EL (cell line): ENCODE measurements around the gene PRDM16.
"Not testable (repeated sequence)": the region's sequence is repeated elsewhere in the genome, so short reads cannot be mapped to it uniquely, and the experiment has no call there.

ENCODE experiments used
- DNase-seq: peaks from one replicate; pipeline ENCODE4 v3.0.0-alpha.2; 2016

The PRDM16 gene

GRCh38 chr1:3236955-3237354 lies 168.0 kb downstream of the PRDM16 start:
- no peak for DNase-seq

GRCh38 chr1:3237570-3237969 lies 168.6 kb downstream of the PRDM16 start:
- DNase-seq = no peak

DNA sequence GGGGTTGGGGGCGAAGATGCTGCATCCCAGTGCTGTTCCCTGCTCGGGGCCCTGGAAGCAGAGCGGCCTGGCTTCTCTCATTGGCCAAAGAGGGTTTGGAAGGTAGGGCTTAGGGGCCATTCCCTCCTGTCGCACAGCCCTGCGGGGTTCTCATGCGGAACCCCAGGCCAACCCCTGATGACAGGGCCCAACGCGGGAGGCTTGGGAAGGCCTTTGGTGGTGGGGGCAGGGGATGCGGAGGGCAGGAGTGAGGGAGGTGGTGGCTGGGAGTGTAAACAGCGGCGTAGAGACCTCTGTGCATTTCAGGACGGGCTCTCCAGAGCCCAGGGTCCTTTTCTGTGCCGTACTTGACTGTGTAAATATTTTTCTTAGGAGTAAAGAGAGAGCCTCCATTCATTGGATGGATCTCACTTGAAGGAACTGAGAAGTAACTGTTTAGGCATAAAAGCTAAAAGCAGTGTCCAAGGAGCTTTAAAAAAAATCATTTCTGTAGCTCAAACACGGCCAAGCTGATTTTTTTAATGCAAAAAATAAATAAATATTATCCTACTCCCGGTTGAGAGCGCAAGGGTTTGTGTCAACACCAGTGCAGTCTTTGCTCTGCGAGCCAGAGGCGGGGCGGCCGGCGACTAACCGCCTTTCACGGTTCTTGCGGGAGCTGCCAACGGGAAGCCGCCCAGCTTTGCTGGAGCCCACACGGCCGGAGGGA lies 169.1 kb downstream of the PRDM16 start:
- no peak for DNase-seq

- DNase-seq = no peak
These were observed 169.8 kb downstream of the PRDM16 start for GRCh38 chr1:3238703-3239278.

- DNase-seq = not testable (repeated sequence)
These were observed 171.0 kb downstream of the PRDM16 start for GRCh38 chr1:3239991-3240390.

DNA sequence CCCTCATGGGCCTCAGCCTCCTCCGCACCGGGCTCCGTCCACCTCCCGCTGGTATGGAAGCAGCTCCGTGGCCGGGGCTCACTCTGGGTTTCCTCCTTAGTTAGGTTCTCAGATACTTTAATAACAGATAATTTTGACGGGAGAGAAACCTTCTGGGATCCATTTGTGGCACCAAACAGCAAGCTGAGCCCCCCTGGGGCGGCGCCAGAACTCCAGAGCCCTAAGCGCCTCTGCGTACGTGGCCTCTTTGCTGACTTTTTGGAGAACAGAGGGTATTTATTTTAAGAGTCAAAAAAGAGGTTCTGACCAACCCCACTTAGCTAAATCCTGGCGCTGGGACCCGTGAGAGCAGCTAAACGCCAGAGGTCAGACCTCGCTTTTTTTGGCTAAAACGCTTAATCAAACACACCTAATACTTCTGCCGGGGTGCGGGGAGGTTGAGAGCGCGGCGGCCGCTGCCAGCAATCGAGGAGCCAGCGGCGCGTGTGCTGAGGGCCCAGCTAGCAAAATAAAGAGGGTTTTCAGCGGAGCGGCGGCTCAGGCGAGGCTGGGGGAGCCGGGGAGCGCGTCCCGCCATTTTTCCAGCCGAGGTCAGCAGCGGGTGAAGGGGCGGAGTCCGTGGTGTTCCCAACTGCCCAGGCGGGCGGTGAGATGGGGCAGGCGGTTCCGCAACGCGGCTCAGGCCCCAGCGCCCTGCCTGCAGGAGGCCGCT lies 171.7 kb downstream of the PRDM16 start:
- no peak for DNase-seq

- no peak for DNase-seq
These were observed 172.2 kb downstream of the PRDM16 start for GRCh38 chr1:3241236-3241550.

GRCh38 chr1:3241673-3242407 lies 172.8 kb downstream of the PRDM16 start:
- no peak for DNase-seq

GRCh38 chr1:3242408-3243260 lies 173.6 kb downstream of the PRDM16 start:
- DNase-seq = no peak

GRCh38 chr1:3243304-3243703 lies 174.3 kb downstream of the PRDM16 start:
- no peak for DNase-seq

GRCh38 chr1:3244025-3244926 lies 175.3 kb downstream of the PRDM16 start:
- no peak for DNase-seq

DNA sequence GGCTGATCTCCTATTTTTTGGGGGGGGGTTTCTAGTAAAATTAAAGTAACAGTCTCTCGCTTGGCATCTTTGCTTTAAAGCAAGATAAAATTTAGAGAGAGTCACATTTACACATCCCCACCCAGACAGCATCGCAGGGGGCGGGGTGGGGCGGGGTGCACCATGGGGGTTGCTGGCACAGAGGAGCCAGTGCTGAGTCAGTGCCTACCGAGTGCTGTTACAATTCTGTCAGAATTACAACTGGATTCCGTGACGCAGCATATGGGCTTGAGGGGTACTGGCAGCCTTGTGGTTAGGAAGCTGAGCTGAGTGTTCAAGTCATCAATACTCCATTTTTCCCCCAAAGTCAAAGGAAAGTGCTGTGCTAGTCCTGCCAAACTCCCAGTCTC lies 175.9 kb downstream of the PRDM16 start:
- DNase-seq = no peak

DNA sequence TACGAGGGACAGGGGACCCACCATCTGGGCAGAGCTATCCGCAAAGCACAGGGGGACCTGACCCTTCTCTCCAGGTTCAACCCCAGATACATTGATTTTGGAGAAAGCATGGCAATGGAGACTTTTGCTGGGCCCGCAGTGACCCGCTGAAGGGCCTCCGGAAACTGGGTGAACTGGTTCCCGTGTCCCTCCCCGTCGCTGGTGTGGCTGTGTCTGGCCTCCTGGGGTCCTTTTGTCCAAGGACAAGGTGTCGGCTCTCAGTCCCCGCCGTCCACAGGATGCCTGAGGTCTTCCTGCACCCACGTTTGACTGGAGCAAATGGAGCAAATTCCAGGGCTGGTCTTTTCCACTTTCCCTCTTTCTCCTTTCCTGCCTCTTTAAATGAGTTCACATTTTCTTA lies 176.3 kb downstream of the PRDM16 start:
- DNase-seq = no peak

DNA sequence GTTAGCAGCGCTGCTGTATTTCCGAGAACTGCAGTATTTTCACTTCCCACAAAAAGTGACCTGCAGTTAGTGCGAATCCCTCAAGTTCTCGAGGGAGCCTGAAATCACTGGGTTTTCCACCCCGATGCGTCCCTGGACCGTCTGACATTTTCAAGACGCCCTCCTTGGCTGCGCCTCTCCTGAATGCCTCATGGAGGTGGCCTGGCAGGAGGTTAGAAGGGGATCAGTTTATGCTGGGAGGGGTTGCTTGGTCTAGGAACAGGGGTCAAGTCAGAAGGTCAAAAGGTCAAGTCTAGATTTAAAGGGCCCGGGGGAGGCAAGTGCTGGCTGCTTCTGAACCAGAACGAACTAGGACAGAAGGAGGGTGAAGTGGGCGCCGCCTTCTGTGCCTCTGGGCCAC lies 176.8 kb downstream of the PRDM16 start:
- DNase-seq = no peak

DNA sequence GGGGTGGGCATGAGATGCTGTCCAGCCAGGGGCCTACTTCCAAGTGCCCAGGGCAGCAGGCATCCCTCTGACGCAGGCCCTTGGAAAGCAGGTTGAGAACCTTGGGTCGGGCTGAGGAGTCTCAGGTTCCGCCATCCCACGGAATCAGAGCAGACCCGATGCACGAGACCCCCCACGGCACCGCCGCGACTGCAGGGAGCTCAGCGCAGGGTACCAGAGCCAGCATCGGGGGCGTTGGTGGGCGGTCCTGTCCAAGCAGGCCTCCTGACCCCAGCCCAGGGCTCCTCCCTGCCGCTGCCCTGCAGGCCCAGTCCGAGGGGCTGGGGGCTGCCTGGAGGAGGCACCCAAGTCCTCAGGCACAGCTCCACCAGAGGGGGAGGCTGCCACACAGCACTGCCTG lies 177.2 kb downstream of the PRDM16 start:
- DNase-seq = no peak

- no peak for DNase-seq
These were observed 178.6 kb downstream of the PRDM16 start for GRCh38 chr1:3247521-3248121.

GRCh38 chr1:3248155-3249141 lies 179.4 kb downstream of the PRDM16 start:
- no peak for DNase-seq

- no peak for DNase-seq
These were observed 180.2 kb downstream of the PRDM16 start for GRCh38 chr1:3249231-3249630.

DNA sequence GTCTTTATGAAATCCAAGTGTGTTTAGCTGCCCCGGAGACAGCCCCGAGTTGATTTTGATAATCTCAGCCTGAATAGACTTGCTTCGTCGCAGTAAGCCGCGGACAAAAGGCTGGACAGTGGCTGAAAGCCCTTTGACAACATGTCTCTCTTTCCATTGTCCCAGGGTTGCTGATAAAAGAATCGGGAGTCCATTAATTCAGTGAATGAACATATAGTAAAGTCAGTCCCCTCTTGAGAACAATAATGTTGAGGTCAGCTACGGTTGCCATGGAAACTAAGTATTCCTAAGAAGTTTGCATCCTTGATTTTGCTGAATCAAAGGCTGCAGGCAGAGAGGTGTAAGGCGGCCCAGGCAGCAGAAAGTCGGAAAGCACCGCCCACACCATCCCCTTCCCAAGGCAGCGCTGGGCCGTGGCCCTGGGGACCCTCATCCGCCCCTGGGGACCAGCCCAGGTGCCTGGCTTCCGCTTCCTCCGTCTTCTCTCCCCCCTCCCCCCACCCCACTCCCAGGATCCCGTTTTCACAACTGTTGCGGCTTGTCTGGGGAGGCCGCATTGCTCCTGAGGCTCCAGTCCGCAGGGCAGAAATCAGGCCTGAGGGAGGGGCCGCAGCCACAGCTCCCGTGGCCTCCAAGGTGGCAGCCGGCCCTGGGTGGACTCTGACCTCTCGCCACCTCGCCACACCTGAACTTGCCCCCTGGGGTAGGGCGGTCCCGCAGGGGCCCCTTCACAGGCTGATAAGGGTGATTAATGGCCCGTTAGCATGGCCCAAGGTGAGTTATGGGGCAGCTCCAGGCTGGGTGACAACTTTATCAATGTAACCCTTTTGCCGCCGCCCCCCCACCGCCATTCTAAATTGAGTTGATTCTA lies 180.9 kb downstream of the PRDM16 start:
- DNase-seq = no peak
